Erythroblast (primary cell): Measurements from ENCODE around the gene NEDD8.
"Not testable (repeated sequence)": the region's sequence is repeated elsewhere in the genome, so short reads cannot be mapped to it uniquely, and the experiment has no call there.

Source experiments
- DNase-seq, 2 experiments: peaks; one replicate each; lab custom pipeline; 2025; lab: John Stamatoyannopoulos, UW
- GATA1 ChIP-seq: IDR thresholded peaks from 2 replicates; pipeline ENCODE4 v1.6.1; 2011; ENCODE audit warnings: low read depth, mild to moderate bottlenecking, control low read depth, low read length, moderate library complexity
- POLR2A ChIP-seq: IDR thresholded peaks from 2 replicates; pipeline ENCODE4 v1.6.1; 2011; ENCODE audit warnings: mild to moderate bottlenecking, low read length

Gene NEDD8

DNA sequence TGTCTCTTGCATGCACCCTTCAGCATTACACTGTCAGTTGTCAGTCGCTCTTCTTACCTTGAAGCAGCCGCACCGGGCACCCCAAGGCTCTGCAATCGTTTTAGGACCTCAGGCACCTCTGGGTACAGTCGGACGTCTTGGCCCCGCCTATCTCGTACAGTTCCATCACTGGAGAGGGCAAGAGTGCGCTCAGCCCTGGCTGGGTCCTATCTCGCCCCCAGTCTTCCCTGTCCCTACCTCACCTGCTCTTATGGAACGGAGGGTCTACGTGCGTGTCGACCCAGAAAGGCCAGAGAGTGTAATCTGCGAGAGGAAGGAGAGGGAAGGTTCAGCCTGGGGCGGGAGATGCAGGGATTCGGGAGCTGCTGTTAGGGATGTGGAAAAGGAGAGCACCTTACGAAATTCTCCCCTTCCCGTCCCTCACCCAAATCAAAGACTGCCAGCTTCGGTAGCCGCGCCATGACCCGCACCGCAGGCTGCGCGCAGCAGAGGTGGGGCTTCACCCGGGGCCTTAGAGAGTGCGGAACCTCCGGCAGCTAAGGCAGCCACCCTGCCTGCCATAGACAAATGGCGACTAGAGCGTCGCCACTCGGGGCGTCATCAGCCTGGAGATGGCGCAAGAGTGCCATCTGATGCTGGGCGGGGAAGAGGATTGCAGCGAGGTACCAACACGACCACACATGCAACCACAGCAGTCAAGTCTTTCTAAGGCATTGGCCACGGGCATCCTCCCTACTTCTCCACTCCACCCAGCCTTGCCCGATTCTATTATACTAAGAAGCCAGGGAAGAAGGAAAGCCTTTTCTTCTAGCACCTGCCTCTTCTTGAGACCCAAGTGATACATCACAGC is 16.4 kb downstream of the NEDD8 start, which contains the start of gene MDP1:
Gene MDP1 (minus strand): TSS at position 572 of the 850 bp plus-strand sequence. CDS start 111 bp downstream, at position 461.
- DNase-seq, result peak; percentile 92 to 95
- TF ChIP-seq GATA1, result no peak
- peak; percentile 94 for TF ChIP-seq POLR2A

DNA sequence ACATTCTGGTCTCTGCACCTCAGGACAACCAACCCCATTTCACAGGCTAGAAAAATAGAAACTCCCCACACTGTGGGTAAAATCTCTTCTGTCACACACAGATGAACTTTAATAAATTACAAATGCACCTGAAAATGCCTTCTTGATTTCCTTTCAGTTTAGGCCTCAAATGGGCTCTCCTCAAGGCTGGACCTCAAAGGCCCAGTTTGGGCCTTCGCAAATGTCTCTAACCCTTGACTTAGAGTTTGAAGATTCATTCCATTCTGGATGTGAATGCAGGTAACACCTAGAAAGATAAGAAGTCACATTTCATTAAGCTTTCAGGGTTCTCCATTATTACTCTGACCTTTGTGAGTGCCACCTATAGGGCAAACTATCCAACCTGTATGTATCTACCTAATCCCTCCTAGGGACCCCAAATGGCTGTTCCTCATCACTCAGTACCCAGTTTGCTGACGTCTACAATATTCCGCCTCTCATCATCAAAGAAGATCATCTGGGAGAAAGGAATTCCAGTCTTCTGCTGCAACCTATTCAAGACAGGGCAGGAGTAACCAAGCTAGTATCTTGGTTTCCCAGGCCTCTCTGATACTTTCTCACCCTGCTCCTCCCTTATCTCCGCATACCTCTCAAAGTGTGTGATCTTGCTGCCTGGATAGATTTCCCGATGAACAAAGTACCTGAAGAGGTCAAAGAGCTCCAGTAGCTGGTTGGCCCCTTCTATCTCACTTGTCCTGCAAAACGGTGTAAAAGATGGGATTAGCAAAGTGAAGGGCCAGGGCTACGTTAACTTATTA is 18.1 kb downstream of the NEDD8 start:
- TF ChIP-seq GATA1, result no peak
- TF ChIP-seq POLR2A, result no peak
- peak in 1 of 2 experiments; percentile 27 for DNase-seq

DNA sequence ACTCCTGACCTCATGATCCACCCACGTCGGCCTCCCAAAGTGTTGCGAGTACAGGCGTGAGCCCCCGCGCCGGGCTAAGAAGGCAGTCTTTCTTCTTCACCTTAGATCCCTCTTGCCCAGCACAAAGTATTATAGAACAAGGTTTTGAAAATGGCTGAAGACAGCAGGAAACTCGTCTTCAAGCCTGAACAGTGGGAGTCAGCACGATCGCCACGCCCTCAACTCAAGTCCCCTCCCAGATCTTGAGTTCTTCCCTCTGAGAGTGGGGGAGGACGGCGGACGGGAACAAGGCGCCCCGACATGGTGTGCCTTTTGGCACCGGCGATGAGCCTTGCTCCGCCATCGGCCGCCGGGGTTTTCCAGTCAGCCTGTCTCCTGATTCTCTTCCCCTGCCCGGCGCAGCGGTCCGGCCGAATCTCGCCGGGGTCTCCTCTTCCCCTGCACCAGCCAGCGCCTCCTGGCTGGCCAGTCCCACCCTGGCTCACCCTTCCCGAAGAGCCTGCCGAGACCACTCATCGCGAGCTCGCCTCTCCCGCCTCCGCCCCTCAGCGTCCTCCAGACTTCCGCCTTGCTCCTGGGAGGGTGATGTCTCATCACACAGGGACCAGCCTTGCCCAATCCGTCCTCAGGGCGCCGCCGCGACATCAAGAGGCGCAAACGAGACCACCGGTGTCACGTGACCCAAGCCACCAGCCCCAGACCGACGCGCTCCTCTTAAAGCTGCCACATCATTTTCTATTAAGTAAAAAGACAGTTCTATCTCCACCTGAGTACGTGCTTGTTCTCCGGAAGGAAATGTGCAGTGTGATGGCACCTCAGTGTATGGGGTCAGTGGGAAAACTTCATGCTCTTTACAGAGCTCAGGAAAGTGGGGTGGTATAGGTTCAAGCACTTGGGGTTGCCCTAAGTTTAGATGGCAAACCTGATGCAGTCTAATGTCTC is 19.0 kb downstream of the NEDD8 start, which contains the start of gene CHMP4A:
Gene CHMP4A (minus strand): TSS at position 565 of the 942 bp plus-strand sequence. CDS start 49 bp downstream, at position 516.
- DNase-seq, result peak; percentile 97 to 98
- TF ChIP-seq GATA1 (no peak), POLR2A (peak; percentile 99)

DNA sequence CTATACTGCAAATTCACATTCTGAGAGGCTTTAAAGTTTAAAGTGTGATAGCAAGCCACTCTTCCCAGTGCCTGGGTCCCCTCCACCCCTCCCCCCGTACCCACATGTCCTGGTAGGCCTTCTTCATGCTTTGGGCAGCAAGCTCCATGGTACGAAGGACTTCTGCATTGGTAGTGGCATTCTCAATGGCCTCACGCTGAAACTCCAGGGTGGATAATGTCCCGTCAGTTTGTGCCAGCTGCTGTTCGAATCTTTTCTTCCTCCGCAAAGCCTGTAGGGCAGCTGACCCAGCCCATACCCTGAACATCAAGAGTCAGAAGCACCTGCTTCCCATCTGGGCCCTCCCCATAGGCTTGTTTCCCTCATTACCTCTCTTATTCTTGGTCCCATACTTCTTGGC is 20.9 kb downstream of the NEDD8 start:
- TF ChIP-seq POLR2A (no peak), GATA1 (no peak)
- DNase-seq, result no peak

DNA sequence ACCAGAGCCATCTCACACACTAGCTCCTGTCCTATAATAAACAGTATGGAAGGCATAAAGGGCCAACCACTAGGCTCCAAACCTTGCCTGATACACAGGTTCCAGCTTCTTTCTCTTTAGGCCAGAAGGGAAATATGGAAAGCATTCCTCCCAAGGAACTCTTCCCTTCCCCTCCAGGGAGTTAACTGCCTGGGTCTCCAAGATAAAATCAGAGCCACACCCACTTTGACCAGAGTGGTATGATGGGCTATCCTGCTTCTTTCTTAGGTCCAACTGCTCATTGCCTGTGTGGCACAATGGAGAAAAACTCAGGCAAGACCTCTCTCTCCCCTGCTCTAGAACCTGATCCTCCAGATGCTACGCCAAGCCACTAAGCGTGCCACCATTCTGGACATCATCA is 24.5 kb downstream of the NEDD8 start:
- TF ChIP-seq POLR2A, result no peak
- no peak for TF ChIP-seq GATA1
- DNase-seq, result no peak

DNA sequence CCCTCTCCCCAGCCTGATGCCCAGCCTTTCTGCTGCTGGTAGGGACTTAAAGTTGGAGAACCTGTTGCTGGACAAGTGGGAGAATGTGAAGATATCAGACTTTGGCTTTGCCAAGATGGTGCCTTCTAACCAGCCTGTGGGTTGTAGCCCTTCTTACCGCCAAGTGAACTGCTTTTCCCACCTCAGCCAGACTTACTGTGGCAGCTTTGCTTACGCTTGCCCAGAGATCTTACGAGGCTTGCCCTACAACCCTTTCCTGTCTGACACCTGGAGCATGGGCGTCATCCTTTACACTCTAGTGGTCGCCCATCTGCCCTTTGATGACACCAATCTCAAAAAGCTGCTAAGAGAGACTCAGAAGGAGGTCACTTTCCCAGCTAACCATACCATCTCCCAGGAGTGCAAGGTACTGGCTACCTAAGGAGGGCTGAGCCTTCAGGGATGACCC is 25.0 kb downstream of the NEDD8 start:
- no peak for DNase-seq
- no peak for TF ChIP-seq GATA1
- TF ChIP-seq POLR2A, result no peak

DNA sequence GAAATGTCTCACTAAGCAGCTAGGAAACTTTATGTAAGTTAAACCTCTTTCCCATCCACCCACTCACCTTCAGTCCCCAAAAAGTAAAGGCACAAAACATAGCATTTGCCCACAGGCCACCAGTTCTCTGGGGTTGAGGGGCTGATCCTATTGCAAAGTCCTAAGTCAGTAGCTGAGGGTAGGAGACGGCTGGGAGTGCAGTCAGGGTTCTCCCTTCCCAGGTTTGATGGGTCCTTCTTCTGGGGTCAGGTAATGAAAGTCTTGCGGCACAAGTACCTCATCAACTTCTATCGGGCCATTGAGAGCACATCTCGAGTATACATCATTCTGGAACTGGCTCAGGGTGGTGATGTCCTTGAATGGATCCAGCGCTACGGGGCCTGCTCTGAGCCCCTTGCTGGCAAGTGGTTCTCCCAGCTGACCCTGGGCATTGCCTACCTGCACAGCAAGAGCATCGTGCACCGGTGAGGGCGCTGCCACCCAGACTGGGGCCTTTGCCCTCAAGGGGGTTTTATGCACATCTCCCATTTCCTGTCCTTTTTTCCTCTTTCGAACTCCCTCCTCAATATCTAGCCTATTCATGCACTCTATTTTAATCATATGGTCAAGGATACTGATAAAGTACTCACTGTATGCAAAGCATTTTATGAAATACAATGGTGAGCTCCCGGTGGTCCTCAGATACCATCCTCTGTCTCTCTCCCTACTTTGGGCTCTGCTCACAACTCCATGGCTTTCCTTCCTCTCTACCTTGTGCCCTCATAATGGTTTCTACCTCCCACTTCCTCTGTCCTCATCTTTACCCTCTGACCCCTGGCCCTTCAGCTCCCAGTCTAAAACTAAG is 25.7 kb downstream of the NEDD8 start:
- no peak for DNase-seq
- TF ChIP-seq GATA1 (no peak), POLR2A (no peak)

DNA sequence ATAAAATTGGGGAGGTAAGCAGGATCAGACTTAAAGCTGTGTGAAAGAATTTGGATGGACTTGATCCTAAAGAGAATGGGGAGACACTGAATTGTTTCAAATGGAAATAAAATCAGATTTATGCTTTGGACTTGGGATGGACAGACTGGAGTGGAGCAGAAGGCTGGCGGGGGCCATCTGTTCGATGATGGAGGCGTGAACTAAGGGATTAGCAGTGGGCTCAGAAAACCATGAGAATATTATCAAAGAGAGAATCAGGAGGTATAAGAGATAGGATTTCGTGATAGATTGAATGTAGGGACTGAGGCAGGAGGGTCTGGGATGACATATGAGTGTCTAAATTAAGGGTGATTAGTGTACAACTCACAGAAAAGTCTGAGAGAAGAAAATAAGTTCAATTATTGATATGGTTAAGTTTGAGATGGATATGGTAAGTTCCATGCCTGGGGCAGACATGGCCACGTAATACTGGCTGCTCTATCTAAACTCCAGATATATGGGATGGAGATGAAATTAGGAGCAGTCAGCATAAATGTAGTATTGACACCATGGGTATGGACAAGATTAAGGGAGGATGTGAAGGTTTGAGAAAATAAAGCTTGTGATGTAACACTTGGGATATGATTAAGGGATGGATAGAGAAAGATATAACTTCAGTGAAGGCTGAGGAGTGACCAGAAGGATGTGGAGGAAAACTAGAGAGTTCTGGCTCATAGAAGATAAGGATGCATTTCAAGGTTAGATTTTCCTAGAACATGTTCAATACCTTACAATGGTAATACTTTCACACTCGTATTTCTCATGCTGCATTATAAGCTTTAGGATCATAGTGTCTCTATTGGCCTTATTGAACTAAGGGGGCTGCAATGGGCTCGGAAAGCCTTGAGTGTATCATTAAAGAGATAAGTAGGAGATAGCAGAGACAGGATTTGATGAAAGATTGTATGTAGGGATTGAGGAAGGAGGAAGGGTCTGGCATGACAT is 27.7 kb downstream of the NEDD8 start:
- no peak for DNase-seq
- no peak for TF ChIP-seq GATA1

DNA sequence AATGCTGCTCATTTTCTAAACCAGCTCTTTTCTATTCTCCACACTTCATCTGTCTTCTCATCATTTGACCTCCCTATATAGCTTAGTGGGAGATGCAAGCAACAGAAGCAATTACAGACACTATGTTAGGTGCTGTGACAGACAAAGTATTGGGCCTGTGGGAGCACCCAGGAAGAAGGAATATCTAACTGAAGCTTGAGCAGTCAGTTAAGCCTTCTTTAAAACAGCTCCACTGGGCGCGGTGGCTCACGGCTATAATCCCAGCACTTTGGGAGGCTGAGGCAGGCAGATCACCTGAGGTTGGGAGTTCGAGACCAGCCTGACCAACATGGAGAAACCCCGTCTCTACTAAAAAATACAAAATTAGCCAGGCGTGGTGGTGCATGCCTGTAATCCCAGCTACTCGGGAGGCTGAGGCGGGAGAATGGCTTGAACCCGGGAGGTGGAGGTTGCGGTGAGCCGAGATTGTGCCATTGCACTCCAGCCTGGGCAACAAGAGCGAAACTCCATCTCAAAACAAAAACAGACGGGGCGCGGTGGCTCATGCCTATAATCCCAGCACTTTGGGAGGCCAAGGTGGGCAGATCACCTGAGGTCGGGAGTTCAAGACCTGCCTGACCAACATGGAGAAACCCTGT is 28.8 kb downstream of the NEDD8 start:
- not testable (repeated sequence) for DNase-seq

DNA sequence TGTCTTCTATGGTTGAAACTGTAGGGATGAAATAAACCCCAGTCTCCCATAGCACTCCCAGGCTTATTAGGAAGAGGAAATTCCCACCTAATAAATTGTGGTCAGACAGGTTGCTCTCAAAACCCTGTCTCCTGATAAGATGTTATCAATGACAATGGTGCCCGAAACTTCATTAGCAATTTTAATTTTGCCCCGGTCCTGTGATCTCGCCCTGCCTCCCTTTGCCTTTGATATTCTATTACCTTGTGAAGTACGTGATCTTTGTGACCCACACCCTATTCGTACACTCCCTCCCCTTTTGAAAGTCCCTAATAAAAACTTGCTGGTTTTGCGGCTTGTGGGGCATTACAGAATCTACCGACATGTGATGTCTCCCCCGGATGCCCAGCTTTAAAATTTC is 29.6 kb downstream of the NEDD8 start:
- DNase-seq, result not testable (repeated sequence)
